ENCODE data around the gene NSDHL. TPM values are rescaled to one million over a fixed set of nuclear protein-coding genes. Genes with fewer than 3 reads are reported as not detected.

Gene NSDHL
- total RNA-seq: 36.3 TPM

DNA sequence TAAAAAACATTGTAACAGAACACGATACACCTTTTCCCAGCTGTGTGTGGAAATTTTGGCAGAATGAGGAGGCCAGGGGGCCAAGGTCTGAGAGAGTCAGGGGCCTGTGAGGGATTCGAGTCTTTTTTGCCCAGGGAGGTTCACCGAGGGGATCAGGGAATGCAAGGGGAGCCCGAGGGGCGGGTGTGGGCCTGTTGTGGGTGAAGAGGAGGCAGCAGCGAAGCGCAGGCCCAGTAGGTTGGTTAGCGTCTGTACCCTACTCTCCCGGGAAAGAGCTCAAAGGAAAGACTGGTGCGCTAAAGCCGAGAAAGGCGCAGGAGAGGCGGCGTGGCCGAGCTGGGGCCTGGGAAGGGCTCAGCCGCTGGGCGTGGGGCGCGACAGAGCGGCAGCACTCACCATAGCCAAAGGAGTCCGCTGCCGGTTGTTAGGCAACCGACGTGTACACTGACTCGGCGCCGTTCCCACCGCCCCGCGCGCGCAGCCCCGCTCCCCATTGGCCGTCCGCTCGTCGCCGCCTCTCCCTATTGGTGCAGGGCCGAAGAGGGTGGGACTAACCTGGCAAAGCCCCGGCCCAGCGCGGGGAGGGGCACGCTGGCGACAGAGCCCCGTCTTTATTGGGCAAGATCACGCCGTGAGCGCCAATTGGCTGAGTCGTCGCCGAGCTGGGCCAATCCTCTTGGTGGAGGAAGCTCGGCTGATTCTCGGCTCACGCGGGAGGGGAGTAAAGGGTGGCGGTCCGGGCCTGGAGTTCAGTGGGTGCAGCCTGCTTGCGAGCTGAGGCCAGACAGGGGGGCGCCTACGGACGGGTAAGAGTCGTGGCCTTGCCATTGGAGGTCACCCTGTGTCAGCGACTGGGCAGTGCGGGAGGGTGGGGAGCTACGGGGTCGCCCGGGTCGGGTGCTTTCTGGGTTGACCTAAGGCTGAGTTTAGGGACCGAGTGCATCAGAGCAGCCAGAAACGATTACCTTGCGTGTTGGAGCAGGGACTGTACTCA, at the start of gene NSDHL, which contains the start of gene CETN2:
Gene NSDHL, plus strand, starts transcription at position 752 of the 994 bp plus-strand sequence. CDS start 15,262 bp downstream, outside the sequence.
Gene CETN2, minus strand, starts transcription at position 446 of the 994 bp plus-strand sequence. Its CDS starts 47 bp downstream, at position 399.

DNA sequence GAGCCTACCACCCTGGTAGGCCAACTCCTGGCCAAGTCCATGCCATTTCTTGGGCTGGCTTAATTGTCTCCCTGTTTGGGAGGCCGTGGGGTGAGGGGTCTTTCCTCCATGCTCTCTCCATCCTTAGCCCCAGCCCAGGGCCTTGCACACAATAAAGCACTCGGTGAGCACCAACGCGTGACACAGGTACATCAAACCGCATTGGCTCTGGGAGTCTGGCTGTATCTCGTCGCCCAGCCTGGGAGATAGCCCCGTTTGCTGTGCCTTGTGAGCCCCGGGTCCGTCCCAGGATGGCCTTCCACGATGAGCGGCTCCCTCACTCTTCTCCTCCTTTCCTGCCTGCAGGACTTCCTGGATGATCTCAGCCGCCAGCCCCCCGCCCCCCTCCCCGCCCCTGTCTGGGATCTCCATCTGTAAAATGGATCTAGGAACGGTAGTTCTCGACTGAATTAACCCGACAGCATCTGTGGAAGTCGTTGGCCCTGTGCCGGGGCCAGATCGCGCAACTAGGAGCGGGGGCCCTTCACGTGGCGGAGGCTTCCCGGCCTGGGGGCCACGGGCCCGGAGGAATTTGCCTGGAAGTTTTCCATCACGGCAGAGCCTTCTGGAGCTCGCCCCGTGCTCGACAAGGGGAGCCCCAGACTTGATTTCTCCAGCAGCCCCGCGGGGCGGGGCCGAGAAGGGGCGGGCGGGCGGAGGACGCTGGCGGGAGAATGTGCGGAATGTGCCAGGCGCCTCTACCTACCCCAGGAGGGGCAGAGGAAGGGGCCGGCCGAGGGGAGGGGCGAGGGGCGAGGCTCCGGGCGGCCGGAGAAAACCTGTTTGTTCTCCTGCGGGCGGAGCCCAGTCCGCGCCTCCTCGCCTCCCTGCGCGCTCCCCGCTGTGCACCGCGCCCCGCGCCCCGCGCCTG, 66.6 kb downstream of the NSDHL start, which contains the start of gene ZNF185:
Gene ZNF185, plus strand, starts transcription at position 846 of the 910 bp plus-strand sequence. CDS start 16,423 bp downstream, outside the sequence.

Other genes with a start within 250 kb of the NSDHL start
- 1.3 TPM for gene GABRQ, start 193.2 kb upstream of the NSDHL start, total RNA-seq
- gene MAGEA3, start 132.3 kb upstream of the NSDHL start, total RNA-seq: not detected
- gene CSAG2, start 121.8 kb upstream of the NSDHL start, total RNA-seq: not detected
- gene MAGEA2B, start 116.4 kb upstream of the NSDHL start, total RNA-seq: not detected
- gene CSAG1, start 97.3 kb upstream of the NSDHL start, total RNA-seq: not detected
- not detected for gene MAGEA12, start 97.3 kb upstream of the NSDHL start, total RNA-seq
- gene MAGEA2, start 77.2 kb upstream of the NSDHL start, total RNA-seq: not detected
- gene CSAG3, start 71.8 kb upstream of the NSDHL start, total RNA-seq: not detected
- not detected for gene MAGEA6, start 61.4 kb upstream of the NSDHL start, total RNA-seq
- gene CETN2, start 306 bp upstream of the NSDHL start, total RNA-seq: 43.5 TPM
- gene ZNF185, start 67.0 kb downstream of the NSDHL start, total RNA-seq: 3.8 TPM
- 2.8 TPM for gene PNMA5, start 163.1 kb downstream of the NSDHL start, total RNA-seq
- gene PNMA3, start 225.4 kb downstream of the NSDHL start, total RNA-seq: 15.0 TPM
- gene PNMA6A, start 241.4 kb downstream of the NSDHL start, total RNA-seq: 14.4 TPM